Liver (tissue), 9 donors: Measurements from ENCODE around the gene AP4E1. TPM values are rescaled to one million over a fixed set of nuclear protein-coding genes. Genes with fewer than 3 reads are reported as not detected.

ENCODE experiments used
- DNase-seq: peaks from one replicate; pipeline ENCODE4 v3.0.0-alpha.2; 2017; ENCODE audit warnings: low spot score
- H3K27ac ChIP-seq, 2 donors: one replicate each; pipeline ENCODE4 v1.7.0; 2013; ENCODE audit warnings: inconsistent platforms in 2 of 2, low read length in 2 of 2, control low read depth in 1 of 2, low read depth in 1 of 2, mild to moderate bottlenecking in 1 of 2
- H3K27me3 ChIP-seq, 4 donors: one replicate each; pipeline versions ENCODE4 v1.6.1 to v1.7.0; 2013; ENCODE audit warnings: low read length in 3 of 4, inconsistent platforms in 1 of 4, mild to moderate bottlenecking in 1 of 4, moderate library complexity in 1 of 4; ENCODE audit not compliant: control insufficient read depth in 4 of 4, insufficient read depth in 4 of 4
- H3K36me3 ChIP-seq, 4 donors: one replicate each; pipeline versions ENCODE4 v1.6.1 to v1.7.0; 2013; ENCODE audit warnings: low read length in 3 of 4, mild to moderate bottlenecking in 3 of 4, low read depth in 1 of 4, moderate library complexity in 1 of 4; ENCODE audit not compliant: control insufficient read depth in 4 of 4, insufficient read depth in 3 of 4
- H3K4me1 ChIP-seq, 4 donors: one replicate each; pipeline versions ENCODE4 v1.6.1 to v1.7.0; 2013; ENCODE audit warnings: low read length in 3 of 4, mild to moderate bottlenecking in 3 of 4, moderate library complexity in 1 of 4; ENCODE audit not compliant: control insufficient read depth in 4 of 4, insufficient read depth in 4 of 4
- H3K4me3 ChIP-seq, 3 donors: one replicate each; pipeline versions ENCODE4 v1.6.1 to v1.7.0; 2013; ENCODE audit warnings: low read length in 3 of 3, control low read depth in 1 of 3, low read depth in 1 of 3, mild to moderate bottlenecking in 1 of 3
- H3K9ac ChIP-seq, 2 donors: one replicate each; pipeline ENCODE4 v1.7.0; 2013; ENCODE audit warnings: low read length in 2 of 2, mild to moderate bottlenecking in 2 of 2, moderate library complexity in 2 of 2, control low read depth in 1 of 2, low read depth in 1 of 2
- H3K9me3 ChIP-seq, 4 donors: one replicate each; pipeline versions ENCODE4 v1.6.1 to v1.7.0; 2013; ENCODE audit warnings: low read length in 3 of 4; ENCODE audit not compliant: control insufficient read depth in 4 of 4
- EGR1 ChIP-seq, 2 donors: IDR thresholded peaks; 2 replicates each; pipeline ENCODE4 v1.6.1; 2016 to 2018; ENCODE audit warnings: antibody characterized with exemption in 2 of 2, low read depth in 2 of 2
- FOXA2 ChIP-seq: IDR thresholded peaks from 2 replicates; pipeline ENCODE4 v1.6.1; 2016; ENCODE audit warnings: antibody characterized with exemption
- GABPA ChIP-seq, 2 donors: IDR thresholded peaks in 1 of 2; conservative IDR thresholded peaks in 1 of 2; 2 replicates each; pipeline ENCODE4 v1.6.1; 2016; ENCODE audit warnings: antibody characterized with exemption in 2 of 2, mild to moderate bottlenecking in 1 of 2, moderate library complexity in 1 of 2
- HNF4A ChIP-seq, 2 donors: conservative IDR thresholded peaks; 2 replicates each; pipeline ENCODE4 v1.6.1; 2016; ENCODE audit warnings: antibody characterized with exemption in 2 of 2, mild to moderate bottlenecking in 2 of 2
- JUND ChIP-seq, 2 donors: IDR thresholded peaks; 2 replicates each; pipeline ENCODE4 v1.6.1; 2016; ENCODE audit warnings: antibody characterized with exemption in 2 of 2
- NR2F2 ChIP-seq: IDR thresholded peaks from 2 replicates; pipeline ENCODE4 v1.6.1; 2016; ENCODE audit warnings: antibody characterized with exemption
- RAD21 ChIP-seq, 2 donors: IDR thresholded peaks; 2 replicates each; pipeline ENCODE4 v1.6.1; 2016; ENCODE audit warnings: antibody characterized with exemption in 2 of 2, mild to moderate bottlenecking in 2 of 2
- RXRA ChIP-seq, 2 donors: IDR thresholded peaks; 2 replicates each; pipeline ENCODE4 v1.6.1; 2017 to 2018; ENCODE audit warnings: antibody characterized with exemption in 2 of 2, mild to moderate bottlenecking in 1 of 2
- SP1 ChIP-seq: IDR thresholded peaks from 2 replicates; pipeline ENCODE4 v1.6.1; 2018; ENCODE audit warnings: antibody characterized with exemption, mild to moderate bottlenecking
- TAF1 ChIP-seq: conservative IDR thresholded peaks from 2 replicates; pipeline ENCODE4 v1.6.1; 2016; ENCODE audit warnings: antibody characterized with exemption, mild to moderate bottlenecking
- YY1 ChIP-seq: IDR thresholded peaks from 2 replicates; pipeline ENCODE4 v1.6.1; 2016; ENCODE audit warnings: antibody characterized with exemption, mild to moderate bottlenecking
- WGBS: extraction: QIAGEN DNeasy Blood & Tissue Kit; methylation state at CpG from one replicate; pipeline ENCODE4 v1.1.7; 2013; 5-methylcytosine and 5-hydroxymethylcytosine counted together
- polyA plus RNA-seq, 2 donors: library from polyadenylated mRNA; stranded (reverse) in 1 of 2; unstranded in 1 of 2; fragments of 200-250 nt in 1 of 2; fragments of >200 nt in 1 of 2; fragmentation: Nextera tagmentation in 1 of 2; extraction: Ambion mirVana in 1 of 2; gene quantifications; one replicate each; pipeline versions ENCODE4 v1.2.1 to v1.2.3, GENCODE V29; 2013 to 2015
- total RNA-seq, 2 donors: library from RNA; depleted of rRNA; stranded (reverse); fragments of >200 nt; gene quantifications; one replicate each; pipeline ENCODE4 v1.2.3, GENCODE V29; 2014
- TF ChIP-seq, protein P1 (sequence below): IDR thresholded peaks from 2 replicates; pipeline ENCODE4 v1.6.1; 2016; ENCODE audit warnings: antibody characterized with exemption
- TF ChIP-seq, protein P2 (sequence below): IDR thresholded peaks from 2 replicates; pipeline ENCODE4 v1.6.1; 2016; ENCODE audit warnings: antibody characterized with exemption
- TF ChIP-seq, protein P3 (sequence below): IDR thresholded peaks from 2 replicates; pipeline ENCODE4 v1.6.1; 2016; ENCODE audit warnings: antibody characterized with exemption
- TF ChIP-seq, protein P4 (sequence below): IDR thresholded peaks from 2 replicates; pipeline ENCODE4 v1.6.1; 2016; ENCODE audit warnings: antibody characterized with exemption, mild to moderate bottlenecking
- TF ChIP-seq, protein P5 (sequence below): fragments of 150-350 bp; IDR thresholded peaks from 2 replicates; pipeline ENCODE4 v1.5.1; 2017; ENCODE audit warnings: improper control_type of control experiment, low read depth, low read length; ENCODE audit not compliant: missing input control
- donor health status: healthy.
- donor health status: healthy.
- donor health status: healthy.
- donor health status: healthy.
- donor health status: healthy.

The AP4E1 gene
- total and polyA plus RNA-seq, 4 donors: 1.3 to 10.2 (median 4.6) TPM

DNA sequence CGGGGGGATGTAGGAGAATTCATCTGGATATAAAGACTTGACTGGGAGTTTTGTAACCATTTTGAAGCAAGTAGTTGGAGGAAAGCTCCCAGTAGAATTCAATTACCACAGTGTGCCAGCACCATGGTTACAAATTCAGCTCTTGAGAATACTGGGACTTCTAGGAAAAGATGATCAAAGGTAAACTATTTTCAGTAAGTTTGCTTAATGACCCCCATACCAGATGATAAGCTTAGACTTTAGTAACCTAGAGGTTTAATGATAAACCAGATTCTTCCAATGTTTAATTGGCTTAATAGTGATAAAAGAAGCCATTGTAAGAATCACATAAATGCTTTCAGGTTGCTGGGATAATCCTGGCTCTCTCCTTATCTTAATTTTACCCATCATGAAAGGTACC is 22.3 kb downstream of the AP4E1 start:
- no peaks in the 10 kb centered on the region for H3K27me3 ChIP-seq
- H3K9me3 ChIP-seq: no peaks in the 10 kb centered on the region
- H3K9ac ChIP-seq: no peak overlapping the region
- TF ChIP-seq, protein P1, sequence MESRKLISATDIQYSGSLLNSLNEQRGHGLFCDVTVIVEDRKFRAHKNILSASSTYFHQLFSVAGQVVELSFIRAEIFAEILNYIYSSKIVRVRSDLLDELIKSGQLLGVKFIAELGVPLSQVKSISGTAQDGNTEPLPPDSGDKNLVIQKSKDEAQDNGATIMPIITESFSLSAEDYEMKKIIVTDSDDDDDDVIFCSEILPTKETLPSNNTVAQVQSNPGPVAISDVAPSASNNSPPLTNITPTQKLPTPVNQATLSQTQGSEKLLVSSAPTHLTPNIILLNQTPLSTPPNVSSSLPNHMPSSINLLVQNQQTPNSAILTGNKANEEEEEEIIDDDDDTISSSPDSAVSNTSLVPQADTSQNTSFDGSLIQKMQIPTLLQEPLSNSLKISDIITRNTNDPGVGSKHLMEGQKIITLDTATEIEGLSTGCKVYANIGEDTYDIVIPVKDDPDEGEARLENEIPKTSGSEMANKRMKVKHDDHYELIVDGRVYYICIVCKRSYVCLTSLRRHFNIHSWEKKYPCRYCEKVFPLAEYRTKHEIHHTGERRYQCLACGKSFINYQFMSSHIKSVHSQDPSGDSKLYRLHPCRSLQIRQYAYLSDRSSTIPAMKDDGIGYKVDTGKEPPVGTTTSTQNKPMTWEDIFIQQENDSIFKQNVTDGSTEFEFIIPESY: no peak
- TF ChIP-seq RXRA (IDR thresholded peaks at IDR 0.05) (no peak), TAF1 (no peak), RAD21 (IDR thresholded peaks at IDR 0.05) (no peak), SP1 (no peak), YY1 (no peak)
- TF ChIP-seq, protein P2, sequence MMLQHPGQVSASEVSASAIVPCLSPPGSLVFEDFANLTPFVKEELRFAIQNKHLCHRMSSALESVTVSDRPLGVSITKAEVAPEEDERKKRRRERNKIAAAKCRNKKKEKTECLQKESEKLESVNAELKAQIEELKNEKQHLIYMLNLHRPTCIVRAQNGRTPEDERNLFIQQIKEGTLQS: no peak
- TF ChIP-seq, protein P3, sequence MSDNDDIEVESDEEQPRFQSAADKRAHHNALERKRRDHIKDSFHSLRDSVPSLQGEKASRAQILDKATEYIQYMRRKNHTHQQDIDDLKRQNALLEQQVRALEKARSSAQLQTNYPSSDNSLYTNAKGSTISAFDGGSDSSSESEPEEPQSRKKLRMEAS: no peak
- H3K27ac ChIP-seq: no peak overlapping the region
- no peak for DNase-seq
- H3K4me1 ChIP-seq: no peaks in the 10 kb centered on the region
- H3K4me3 ChIP-seq: no peak overlapping the region
- 99% methylated on average over 1 of the region's 1 CpG for WGBS
- peaks cover 6 to 31% (median 14%) of the 10 kb centered on the region in 4 donors for H3K36me3 ChIP-seq

DNA sequence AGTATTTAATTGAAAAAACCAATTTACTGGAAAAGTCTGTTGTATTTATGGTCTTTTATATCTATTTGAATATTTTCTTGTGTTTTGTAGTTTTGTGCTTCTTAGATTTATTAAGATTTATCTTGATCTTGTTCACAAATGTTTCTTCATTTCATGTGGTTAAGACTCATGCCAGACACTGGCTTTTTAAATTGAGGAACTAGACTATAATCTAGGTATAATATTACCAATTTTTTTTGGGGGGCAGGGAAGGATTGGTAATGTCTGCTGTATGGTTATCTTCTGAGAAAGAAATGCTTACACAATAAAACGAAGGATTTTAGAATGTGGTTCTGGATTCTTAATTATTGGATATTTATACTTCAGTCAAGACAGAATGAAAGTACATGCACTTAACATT is 24.9 kb downstream of the AP4E1 start:
- Histone ChIP-seq H3K4me3 (no peak overlapping the region), H3K36me3 (peaks cover 2 to 16% (median 10%) of the 10 kb centered on the region in 4 donors), H3K9ac (no peak overlapping the region), H3K27ac (no peak overlapping the region), H3K27me3 (no peaks in the 10 kb centered on the region), H3K9me3 (no peaks in the 10 kb centered on the region), H3K4me1 (no peaks in the 10 kb centered on the region)
- DNase-seq: no peak
- no peak for TF ChIP-seq EGR1 (IDR thresholded peaks at IDR 0.05; ENCODE audit: low read depth in 2 of 2)
- no peak for TF ChIP-seq YY1
- no peak for TF ChIP-seq JUND (IDR thresholded peaks at IDR 0.05)
- 86% methylated on average over 1 of the region's 1 CpG for WGBS

DNA sequence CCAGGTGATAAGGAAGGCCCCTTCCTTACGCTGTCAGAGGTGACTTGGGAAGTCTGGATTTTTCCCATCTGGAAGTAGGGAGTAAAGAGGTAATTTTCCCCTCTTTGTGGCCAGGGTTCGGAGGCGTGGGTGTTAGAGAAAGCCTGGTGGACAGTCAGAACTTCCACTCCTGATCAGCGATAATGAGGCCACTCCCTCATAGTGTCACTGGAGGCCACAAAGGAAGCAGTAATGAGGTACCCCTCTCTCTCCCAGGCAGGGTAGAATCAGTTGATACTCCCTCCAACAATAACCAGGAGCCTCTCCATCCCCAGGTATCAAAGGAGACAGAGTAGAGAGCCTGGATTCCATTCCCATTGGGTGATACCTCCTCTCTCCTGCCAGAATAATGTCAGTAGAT is 30.0 kb downstream of the AP4E1 start:
- TF ChIP-seq YY1: no peak
- TF ChIP-seq GABPA (IDR thresholded peaks at IDR 0.05 in 1 of 2, conservative IDR thresholded peaks at IDR 0.05 in 1 of 2): no peak
- TF ChIP-seq TAF1: no peak
- no peak for TF ChIP-seq EGR1 (IDR thresholded peaks at IDR 0.05; ENCODE audit: low read depth in 2 of 2)
- TF ChIP-seq HNF4A (conservative IDR thresholded peaks at IDR 0.05): no peak
- TF ChIP-seq, protein P4, sequence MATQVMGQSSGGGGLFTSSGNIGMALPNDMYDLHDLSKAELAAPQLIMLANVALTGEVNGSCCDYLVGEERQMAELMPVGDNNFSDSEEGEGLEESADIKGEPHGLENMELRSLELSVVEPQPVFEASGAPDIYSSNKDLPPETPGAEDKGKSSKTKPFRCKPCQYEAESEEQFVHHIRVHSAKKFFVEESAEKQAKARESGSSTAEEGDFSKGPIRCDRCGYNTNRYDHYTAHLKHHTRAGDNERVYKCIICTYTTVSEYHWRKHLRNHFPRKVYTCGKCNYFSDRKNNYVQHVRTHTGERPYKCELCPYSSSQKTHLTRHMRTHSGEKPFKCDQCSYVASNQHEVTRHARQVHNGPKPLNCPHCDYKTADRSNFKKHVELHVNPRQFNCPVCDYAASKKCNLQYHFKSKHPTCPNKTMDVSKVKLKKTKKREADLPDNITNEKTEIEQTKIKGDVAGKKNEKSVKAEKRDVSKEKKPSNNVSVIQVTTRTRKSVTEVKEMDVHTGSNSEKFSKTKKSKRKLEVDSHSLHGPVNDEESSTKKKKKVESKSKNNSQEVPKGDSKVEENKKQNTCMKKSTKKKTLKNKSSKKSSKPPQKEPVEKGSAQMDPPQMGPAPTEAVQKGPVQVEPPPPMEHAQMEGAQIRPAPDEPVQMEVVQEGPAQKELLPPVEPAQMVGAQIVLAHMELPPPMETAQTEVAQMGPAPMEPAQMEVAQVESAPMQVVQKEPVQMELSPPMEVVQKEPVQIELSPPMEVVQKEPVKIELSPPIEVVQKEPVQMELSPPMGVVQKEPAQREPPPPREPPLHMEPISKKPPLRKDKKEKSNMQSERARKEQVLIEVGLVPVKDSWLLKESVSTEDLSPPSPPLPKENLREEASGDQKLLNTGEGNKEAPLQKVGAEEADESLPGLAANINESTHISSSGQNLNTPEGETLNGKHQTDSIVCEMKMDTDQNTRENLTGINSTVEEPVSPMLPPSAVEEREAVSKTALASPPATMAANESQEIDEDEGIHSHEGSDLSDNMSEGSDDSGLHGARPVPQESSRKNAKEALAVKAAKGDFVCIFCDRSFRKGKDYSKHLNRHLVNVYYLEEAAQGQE: no peak
- TF ChIP-seq, protein P5, sequence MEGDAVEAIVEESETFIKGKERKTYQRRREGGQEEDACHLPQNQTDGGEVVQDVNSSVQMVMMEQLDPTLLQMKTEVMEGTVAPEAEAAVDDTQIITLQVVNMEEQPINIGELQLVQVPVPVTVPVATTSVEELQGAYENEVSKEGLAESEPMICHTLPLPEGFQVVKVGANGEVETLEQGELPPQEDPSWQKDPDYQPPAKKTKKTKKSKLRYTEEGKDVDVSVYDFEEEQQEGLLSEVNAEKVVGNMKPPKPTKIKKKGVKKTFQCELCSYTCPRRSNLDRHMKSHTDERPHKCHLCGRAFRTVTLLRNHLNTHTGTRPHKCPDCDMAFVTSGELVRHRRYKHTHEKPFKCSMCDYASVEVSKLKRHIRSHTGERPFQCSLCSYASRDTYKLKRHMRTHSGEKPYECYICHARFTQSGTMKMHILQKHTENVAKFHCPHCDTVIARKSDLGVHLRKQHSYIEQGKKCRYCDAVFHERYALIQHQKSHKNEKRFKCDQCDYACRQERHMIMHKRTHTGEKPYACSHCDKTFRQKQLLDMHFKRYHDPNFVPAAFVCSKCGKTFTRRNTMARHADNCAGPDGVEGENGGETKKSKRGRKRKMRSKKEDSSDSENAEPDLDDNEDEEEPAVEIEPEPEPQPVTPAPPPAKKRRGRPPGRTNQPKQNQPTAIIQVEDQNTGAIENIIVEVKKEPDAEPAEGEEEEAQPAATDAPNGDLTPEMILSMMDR: no peak
- no peak for TF ChIP-seq RXRA (IDR thresholded peaks at IDR 0.05)
- TF ChIP-seq NR2F2: no peak
- TF ChIP-seq, protein P2: no peak
- no peak for TF ChIP-seq FOXA2
- no peak for TF ChIP-seq SP1
- no peaks in the 10 kb centered on the region for H3K9me3 ChIP-seq
- H3K36me3 ChIP-seq: peaks cover 0 to 10% (median 5%) of the 10 kb centered on the region in 4 donors
- WGBS: 97% methylated on average over 4 of the region's 4 CpGs
- no peaks in the 10 kb centered on the region for H3K4me1 ChIP-seq
- no peak overlapping the region for H3K27ac ChIP-seq
- no peaks in the 10 kb centered on the region for H3K27me3 ChIP-seq
- no peak overlapping the region for H3K9ac ChIP-seq
- no peak overlapping the region for H3K4me3 ChIP-seq
- DNase-seq: no peak
